BE2C (cell line): ENCODE measurements around the gene RBBP4.
"Not testable (repeated sequence)": the region's sequence is repeated elsewhere in the genome, so short reads cannot be mapped to it uniquely, and the experiment has no call there.

Experiments
- DNase-seq: peaks from one replicate; pipeline ENCODE4 v3.0.0-alpha.2; 2020
- H3K27me3 ChIP-seq: fragments of 250-450 bp; sonication (Bioruptor Pico); 2 replicates; pipeline ENCODE4 v1.5.1; 2020; ENCODE audit warnings: mild to moderate bottlenecking
- H3K36me3 ChIP-seq: fragments of 250-450 bp; sonication (Bioruptor Pico); 2 replicates; pipeline ENCODE4 v1.5.1; 2020; ENCODE audit warnings: mild to moderate bottlenecking
- H3K4me1 ChIP-seq: fragments of 250-450 bp; sonication (Bioruptor Pico); 2 replicates; pipeline ENCODE4 v1.5.1; 2020
- H3K4me3 ChIP-seq: 2 replicates; pipeline ENCODE4 v1.5.1; 2011; ENCODE audit warnings: low read depth, low read length
- H3K9me3 ChIP-seq: fragments of 250-450 bp; sonication (Bioruptor Pico); 2 replicates; pipeline ENCODE4 v1.5.1; 2020
- CTCF ChIP-seq: IDR thresholded peaks from 2 replicates; pipeline ENCODE4 v1.5.1; 2012; ENCODE audit warnings: mild to moderate bottlenecking, low read depth, low read length

The RBBP4 gene

DNA sequence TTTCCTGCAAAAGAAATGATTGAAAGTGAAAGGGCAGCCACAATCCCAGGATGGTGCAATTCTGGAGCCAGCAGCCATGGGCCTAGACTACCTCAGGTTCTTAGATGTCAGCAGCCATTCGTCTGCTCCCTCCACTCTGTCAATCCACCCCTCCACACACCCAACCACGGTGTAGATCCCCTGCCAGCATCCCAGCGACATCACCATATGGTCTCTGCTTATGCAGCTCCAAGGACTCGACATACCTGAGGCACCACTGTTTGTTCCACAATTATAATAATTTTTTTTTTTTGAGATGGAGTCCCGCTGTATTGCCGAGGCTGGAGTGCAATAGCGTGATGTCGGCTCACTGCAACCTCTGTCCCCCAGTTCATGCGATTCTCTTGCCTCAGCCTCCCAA is 45.0 kb downstream of the RBBP4 start:
- no peaks in the 10 kb centered on the region for H3K9me3 ChIP-seq
- no peak for TF ChIP-seq CTCF
- H3K27me3 ChIP-seq, result no peaks in the 10 kb centered on the region
- no peak for DNase-seq
- H3K4me1 ChIP-seq, result no peaks in the 10 kb centered on the region
- no peak overlapping the region for H3K4me3 ChIP-seq
- no peaks in the 10 kb centered on the region for H3K36me3 ChIP-seq

GRCh38 chr1:32696996-32697395 is 46.0 kb downstream of the RBBP4 start:
- H3K36me3 ChIP-seq, H3K27me3 ChIP-seq: not testable (repeated sequence)

DNA sequence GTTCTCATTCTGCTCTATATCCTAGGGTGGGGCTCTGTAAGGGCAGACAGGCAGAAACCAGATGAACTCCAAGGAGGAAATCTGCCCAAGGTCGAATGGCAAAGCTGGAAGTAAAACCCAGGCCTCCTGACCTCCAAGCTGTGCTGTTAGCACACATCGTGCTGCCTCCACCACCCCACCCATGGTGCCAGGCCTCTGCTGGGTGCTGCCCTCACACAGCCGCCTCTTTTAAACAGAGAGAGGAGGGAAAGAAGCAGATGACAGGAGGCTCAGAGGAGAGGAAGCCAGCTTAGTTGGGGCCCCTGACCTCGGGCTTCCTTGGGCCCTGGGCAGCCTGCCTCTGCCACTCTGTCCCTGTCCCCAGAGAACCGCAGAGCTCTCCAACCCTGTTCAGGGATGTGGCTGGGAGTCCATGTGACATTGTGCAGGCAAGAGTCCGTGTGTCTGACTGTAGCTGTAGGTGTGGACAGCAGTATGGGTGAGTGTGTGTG is 50.5 kb downstream of the RBBP4 start:
- H3K27me3 ChIP-seq, result no peaks in the 10 kb centered on the region
- H3K4me1 ChIP-seq, result no peaks in the 10 kb centered on the region
- H3K36me3 ChIP-seq, result no peaks in the 10 kb centered on the region
- no peak for TF ChIP-seq CTCF
- DNase-seq, result no peak
- no peak overlapping the region for H3K4me3 ChIP-seq
- no peaks in the 10 kb centered on the region for H3K9me3 ChIP-seq

More at GRCh38 chr1:32696996-32697395, 46.0 kb downstream of the RBBP4 start:
- H3K4me3 ChIP-seq, DNase-seq, H3K4me1 ChIP-seq, H3K9me3 ChIP-seq: not testable (repeated sequence)

GRCh38 chr1:32701951-32702598 is 51.1 kb downstream of the RBBP4 start:
- H3K4me3 ChIP-seq, result no peak overlapping the region
- H3K27me3 ChIP-seq, result no peaks in the 10 kb centered on the region
- no peak for DNase-seq
- H3K36me3 ChIP-seq, result no peaks in the 10 kb centered on the region
- no peaks in the 10 kb centered on the region for H3K9me3 ChIP-seq
- no peaks in the 10 kb centered on the region for H3K4me1 ChIP-seq
- no peak for TF ChIP-seq CTCF

DNA sequence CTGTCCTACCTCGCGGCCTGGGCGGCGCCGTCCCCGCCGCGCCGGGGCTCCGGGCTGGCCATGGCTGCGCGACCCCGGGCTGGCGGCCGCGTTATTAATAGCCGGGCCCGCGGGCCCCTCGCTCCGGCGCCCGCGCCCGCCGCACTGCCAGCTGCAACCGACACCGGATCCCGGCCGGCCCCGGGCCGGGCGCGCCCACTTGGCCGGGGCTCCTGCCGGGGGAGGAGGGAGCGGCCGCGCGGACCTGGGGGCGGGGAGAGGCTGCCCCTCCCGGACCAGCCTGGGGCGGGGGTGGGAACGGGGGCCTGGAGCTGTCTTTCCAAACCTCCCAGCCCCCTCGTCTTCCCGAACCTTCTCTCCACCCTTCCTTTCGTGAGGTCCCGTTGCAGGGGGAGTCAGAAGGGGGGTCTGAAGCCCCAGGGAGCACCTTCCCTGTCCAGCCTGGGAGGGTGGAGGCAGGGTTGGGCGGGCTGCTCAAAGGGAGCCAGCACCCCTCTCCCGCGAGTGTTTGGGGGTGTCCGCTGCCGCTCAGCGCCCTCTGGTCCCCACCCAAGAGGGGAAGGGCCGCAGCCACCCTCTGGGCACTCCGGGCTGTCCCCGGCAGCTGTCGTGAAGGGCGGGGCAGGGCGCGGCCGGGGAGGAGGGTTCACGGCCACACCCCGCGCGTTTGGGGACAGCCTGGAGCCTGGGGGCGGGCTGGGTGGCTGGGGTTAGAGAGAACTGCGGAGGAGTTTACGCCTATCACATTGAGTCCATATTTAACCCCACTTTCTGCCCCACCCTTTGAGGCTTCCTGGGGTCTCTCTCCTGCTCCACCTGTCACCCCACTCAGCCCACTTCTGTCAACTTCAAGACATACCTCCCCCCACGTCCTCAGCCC is 51.8 kb downstream of the RBBP4 start, which contains the start of gene SYNC:
SYNC (minus strand) TSS at position 172 of the 880 bp plus-strand sequence; CDS start at position 62, 110 bp downstream.
- H3K4me3 ChIP-seq, result peak within 1 kb of the TSS; percentile 51
- H3K36me3 ChIP-seq, result no peaks in the 10 kb centered on the region
- TF ChIP-seq CTCF, result no peak
- H3K9me3 ChIP-seq, result no peaks in the 10 kb centered on the region
- no peaks in the 10 kb centered on the region for H3K27me3 ChIP-seq
- DNase-seq, result no peak
- H3K4me1 ChIP-seq, result no peaks in the 10 kb centered on the region

DNA sequence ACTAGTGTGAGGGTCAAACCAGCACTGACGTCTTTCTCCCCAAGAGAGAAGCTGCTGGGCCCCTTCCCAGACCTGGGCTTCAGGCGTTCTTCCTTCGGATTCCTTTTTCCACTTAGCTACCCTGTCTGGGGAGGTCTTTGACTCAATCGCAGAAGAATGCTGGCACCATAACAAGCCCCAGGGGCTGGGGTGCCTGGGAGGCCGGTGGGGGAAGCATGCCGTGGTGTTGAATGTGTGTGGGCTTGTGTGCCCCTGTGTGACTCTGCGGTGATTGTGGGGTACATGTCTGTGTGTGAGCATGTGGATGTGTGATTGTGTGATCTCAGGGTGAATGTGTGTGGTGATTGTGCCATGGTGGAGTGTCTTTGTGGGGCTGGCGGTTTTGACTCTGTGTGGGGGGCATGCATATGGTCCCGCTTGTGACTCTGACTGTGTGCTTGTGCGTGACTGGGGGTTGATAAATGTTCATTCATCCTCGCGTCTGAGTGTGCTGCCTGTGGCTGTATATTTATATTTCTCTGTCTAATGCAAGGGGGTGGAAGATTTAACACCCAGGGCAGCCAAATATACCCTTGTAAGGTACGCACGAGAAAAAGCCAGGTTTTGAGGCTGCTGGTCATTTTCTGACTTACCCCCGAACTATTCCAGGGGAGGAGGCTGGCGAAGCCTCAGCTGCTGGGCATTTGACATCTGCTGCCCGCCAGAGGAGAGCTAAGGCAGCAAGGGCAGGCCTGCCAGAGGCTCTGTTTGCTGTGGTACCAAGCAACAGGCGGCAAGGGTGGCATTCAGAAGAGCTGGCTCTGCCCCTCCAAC is 52.7 kb downstream of the RBBP4 start:
- no peak for DNase-seq
- Histone ChIP-seq H3K36me3 (no peaks in the 10 kb centered on the region), H3K9me3 (no peaks in the 10 kb centered on the region), H3K4me3 (no peak overlapping the region), H3K27me3 (no peaks in the 10 kb centered on the region), H3K4me1 (no peaks in the 10 kb centered on the region)
- TF ChIP-seq CTCF, result no peak
